ENCODE measurements around the gene SRGAP2C.
"Not testable (repeated sequence)": the region's sequence is repeated elsewhere in the genome, so short reads cannot be mapped to it uniquely, and the experiment has no call there.

SRGAP2C gene

GRCh38 chr1:121369959-121370358, 185.2 kb downstream of the SRGAP2C start:
- DNase-seq, result not testable (repeated sequence)

GRCh38 chr1:121374851-121375367, 190.1 kb downstream of the SRGAP2C start:
- DNase-seq, result not testable (repeated sequence)

DNA sequence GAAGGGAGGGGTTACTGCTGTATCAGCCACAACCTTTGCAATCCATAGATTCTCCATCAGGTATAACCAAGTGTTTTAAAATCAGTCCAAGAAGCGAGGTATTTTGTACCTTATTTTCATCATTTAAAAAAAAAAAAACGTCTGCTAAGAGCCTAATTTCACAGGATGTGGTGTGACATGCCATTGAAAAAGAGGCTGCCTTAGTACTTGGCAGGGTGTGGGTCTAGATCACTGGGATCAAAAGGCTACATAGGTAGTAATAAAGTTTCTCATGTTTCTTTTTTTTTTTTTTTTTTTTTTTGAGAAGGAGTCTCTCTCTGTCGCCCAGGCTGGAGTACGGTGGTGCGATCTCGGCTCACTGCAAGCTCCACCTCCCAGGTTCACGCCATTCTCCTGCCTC, 192.2 kb downstream of the SRGAP2C start:
- not testable (repeated sequence) for DNase-seq

- not testable (repeated sequence) for DNase-seq
Measured at GRCh38 chr1:121378757-121379156, 194.0 kb downstream of the SRGAP2C start.

DNA sequence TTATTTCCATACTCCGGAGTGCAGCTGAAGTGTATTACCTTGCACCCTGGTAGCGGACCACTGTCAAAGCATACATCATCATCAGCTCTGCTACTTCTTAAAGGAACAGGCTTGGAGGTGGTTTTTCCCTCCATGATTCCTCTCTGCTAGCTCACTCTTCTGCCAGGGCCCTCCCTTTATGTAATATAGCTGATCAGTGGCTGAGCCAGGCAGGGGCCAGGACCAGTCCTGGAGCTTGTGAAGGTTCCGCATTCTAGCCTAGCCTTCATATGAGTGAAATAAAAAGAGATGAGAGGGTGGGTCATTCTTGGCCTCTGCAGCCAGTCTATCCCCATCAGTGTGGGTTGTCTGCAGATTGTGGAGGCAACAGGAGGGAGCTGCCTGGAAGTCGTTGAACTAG, 200.0 kb downstream of the SRGAP2C start:
- not testable (repeated sequence) for DNase-seq

GRCh38 chr1:121385162-121385561, 200.4 kb downstream of the SRGAP2C start:
- DNase-seq, result not testable (repeated sequence)

GRCh38 chr1:121385563-121386288, 201.0 kb downstream of the SRGAP2C start:
- not testable (repeated sequence) for DNase-seq

GRCh38 chr1:121386319-121386948, 201.7 kb downstream of the SRGAP2C start:
- not testable (repeated sequence) for DNase-seq

- DNase-seq, result not testable (repeated sequence)
Measured at GRCh38 chr1:121389895-121390560, 205.3 kb downstream of the SRGAP2C start.

GRCh38 chr1:121392130-121392529, 207.4 kb downstream of the SRGAP2C start:
- DNase-seq, result not testable (repeated sequence)

- DNase-seq, result peak in 3 of 56 donors; percentile 8 to 39 (median 12)
Measured at GRCh38 chr1:121395718-121396201, 211.0 kb downstream of the SRGAP2C start.

GRCh38 chr1:121396335-121397081, 211.7 kb downstream of the SRGAP2C start:
- peak in 11 of 56 donors; percentile 6 to 65 (median 28) for DNase-seq

- DNase-seq, result peak in 2 of 56 donors; percentile 30 to 65
Measured at GRCh38 chr1:121397101-121397500, 212.3 kb downstream of the SRGAP2C start.

DNA sequence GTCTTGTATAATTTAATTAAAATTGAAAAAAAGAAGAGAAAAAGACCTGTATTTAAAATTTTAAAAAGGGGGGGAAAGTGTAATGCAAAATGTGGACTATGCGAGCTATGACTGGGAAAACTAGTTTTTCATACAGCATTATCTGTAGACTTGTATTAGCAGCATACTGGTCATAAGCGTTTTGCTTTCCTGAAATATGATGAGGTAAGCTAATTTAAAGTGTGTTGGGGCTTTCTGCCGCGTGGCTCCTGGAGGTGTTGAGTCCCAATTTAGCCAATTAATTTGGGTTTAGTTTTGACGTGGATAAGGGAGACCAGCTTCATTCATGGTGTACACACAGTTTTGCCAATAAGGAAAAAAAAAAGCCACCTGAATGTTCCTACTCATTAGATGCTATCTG, 214.4 kb downstream of the SRGAP2C start:
- not testable (repeated sequence) for DNase-seq

- not testable (repeated sequence) for DNase-seq
Measured at GRCh38 chr1:121400108-121400507, 215.3 kb downstream of the SRGAP2C start.

DNA sequence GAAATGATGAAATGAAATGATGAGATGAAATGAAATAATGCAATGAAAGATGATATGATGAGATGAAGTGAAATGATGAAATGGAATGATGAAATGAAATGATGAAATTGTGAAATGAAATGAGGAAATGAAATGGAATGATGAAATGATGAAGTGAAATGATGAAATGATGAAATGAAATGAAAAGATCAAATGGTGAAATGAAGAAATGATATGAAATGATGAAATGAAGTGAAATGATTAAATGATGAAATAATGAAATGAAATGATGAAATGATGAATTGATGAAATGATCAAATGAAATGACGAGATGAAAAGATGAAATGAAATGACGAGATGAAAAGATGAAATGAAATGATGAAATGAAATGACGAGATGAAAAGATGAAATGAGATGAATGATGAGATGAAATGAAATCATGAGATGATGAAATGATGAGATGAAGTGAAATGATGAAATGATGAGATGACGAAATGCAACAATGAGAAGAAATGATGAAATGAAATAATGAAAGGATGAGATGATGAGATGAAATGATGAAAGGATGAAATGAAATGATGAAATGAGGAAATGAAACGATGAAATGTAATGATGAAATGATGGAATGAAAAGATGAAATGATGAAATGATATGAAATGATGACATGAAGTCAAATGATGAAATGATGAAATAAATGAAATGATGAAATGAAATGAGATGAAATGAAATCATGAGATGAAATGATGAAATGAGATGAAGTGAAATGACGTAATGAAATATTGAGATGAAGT, 216.0 kb downstream of the SRGAP2C start:
- not testable (repeated sequence) for DNase-seq

- not testable (repeated sequence) for DNase-seq
Measured at GRCh38 chr1:121401375-121401955, 216.7 kb downstream of the SRGAP2C start.

GRCh38 chr1:121403254-121403653, 218.5 kb downstream of the SRGAP2C start:
- DNase-seq, result not testable (repeated sequence)

DNA sequence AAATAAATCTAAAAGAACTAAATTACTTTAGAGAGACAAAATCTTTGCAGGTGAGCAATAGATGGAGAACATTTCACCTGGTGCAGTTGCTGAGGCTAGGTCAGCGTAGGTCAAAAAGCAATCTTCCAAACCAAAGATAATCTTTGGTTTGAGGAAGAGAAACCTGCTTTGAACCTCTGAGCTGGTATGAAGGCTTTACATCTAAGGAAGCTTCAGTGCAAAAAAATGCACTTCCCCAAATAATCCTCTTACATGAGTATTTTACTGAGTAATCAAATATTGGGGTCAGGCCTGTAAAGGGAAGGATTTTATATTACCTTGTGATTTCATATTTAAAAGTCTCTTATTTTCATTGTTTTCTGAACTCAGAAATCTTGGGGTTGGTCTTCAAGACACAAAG, 223.6 kb downstream of the SRGAP2C start:
- DNase-seq, result no peak

DNA sequence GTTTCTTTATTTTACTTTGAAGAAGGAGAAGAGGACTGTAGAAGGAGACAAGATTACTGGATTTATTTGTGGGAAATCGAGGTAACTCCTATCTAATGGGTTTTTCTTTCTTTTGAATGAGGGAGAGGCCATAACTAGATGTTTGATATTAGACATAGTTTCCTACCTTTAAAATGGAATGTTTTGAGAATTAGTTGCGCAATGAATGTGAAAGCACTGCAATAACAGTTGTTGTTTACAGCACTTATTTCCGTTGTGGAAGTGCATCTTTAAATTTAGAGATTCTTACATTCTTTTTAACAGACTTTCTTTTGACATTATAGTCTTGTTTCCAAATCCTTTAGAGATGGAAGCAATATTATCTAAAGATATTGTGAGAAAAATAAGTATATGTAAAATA, 229.0 kb downstream of the SRGAP2C start:
- no peak for DNase-seq

All from nucleus accumbens (tissue), 56 donors.